CD1c-positive myeloid dendritic cell (primary cell): Measurements from ENCODE around the gene NTM.

Source experiments
- DNase-seq: peaks from one replicate; pipeline ENCODE4 v3.0.0-alpha.2; 2016; ENCODE audit errors: extremely low spot score

NTM gene

DNA sequence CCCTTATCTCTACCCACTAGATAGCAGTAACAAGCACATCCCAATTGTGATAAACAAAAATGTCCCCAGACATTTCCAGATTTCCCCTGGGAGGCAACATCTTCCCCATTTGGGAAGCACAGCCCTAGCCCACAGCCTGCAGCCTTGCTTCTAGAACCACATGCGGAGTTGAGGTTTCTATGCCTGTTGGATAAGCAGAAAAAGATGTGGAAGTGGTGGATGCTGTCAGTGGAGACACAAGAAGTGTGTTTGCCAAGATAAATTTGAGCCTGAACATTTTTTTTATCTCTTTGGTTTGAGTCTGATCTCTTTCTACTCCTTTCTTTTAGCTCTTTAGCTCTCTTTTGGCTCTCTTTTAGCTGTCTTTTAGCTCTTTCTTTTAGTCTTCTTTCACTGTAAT lies 884.5 kb downstream of the NTM start:
- no peak for DNase-seq

DNA sequence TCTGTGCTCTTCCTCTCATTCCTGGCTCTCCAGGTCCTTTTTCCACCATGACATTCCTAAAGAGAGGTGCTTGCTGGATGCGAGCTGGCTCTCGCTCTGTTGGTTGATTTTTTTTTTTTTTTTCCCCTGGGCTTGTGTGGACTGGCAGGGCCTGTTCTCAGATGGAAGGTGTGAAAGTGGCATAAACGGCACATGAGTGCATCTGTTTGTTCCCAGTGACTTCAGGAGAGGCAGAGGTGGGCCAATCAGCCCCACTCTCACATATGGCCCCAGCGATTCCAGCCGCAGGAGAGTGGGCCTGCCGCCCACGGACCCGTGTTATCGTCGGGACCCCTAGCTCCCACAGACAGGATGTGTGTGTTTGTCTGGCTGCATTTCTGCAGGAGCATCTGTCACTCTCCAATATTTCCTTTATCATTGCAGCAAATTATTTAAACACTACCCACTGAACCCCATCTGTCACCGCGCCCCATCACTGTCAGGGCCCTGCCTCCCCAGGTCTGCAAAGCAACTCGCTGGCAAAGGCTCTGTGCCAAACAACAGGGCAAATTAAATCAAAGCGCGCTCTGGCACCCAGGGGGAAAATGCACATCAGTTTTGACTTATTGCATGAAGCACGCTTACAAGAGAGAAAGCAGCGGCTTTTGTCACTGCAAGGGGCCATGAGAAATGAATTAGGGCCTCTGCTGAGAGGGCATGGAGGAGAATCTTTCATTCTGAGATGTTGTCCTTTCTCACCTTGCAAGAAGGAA lies 886.3 kb downstream of the NTM start:
- DNase-seq, result no peak

DNA sequence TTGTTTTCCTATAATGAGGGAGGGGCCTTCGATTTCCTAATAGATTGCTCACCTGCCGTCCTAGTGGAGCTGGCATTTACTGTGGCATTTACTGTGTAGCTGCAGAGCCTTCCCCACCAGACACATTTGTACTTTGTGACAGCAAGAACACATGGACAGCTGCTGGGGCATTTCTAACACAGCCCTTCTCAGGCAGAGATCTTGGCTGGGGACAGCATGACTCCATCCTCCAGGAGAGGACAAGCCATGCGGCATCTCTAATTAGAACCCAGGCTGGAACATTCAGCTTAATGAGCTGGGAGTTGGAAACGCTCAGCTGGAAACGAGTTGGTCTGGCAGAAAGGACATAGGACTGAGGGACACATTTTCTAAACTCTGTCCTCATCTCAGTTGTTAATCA lies 887.5 kb downstream of the NTM start:
- DNase-seq, result no peak

DNA sequence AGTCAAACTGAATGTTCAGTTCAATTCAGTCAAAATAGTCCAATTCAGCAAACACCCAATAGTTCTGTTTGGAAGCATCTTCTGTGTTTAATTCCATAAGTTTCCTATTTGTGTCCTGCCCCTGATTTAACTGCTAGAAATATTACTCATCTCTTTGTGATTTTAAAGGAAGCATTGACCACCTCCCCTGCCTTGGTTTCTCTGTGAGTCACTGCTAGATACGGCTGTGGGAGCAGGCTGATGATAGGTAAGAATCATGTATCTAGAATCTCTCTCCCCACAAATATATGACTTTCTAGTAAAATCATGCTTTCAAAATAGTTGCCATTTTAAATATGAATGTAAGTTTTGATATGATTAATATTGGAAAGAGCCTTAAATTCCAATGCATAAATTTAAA lies 888.5 kb downstream of the NTM start:
- DNase-seq, result no peak

DNA sequence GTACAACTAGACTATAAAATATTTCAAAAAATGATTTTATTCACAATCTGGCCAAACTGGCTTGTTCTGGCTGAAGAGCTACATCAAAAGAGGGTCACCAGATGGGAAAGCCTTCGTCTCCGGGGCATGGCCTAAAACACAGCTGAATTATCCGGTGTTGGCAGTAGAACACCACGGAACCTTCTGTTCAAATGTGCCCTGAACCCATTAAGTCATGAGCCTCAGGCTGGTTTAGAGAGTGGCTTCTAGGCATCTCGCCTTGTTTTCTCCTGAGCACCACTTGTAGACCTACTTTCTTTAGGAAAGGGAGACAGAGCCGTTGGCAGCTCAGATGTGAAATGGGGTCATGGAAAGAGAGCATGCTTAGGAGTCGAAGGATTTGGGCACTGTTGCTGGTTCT lies 890.2 kb downstream of the NTM start:
- no peak for DNase-seq

DNA sequence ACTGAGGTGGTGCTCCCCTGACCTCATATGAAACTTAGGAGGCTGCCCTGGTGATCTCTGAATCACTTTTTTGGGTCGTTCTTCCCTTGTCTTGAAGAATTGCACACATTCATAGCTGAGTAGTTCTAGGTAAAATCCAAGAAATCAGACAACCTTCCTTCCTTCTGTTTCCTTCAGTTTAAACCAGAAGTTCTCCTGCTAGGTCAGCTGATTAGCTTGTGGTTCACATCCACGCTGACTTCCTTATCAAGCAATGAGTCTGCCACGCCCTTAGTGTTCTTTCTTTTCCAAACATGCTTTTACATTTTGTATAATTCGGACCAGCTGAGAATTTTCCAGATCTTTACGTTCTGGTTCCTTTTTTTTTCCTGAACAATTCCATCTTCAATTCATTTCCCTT lies 892.8 kb downstream of the NTM start:
- no peak for DNase-seq

DNA sequence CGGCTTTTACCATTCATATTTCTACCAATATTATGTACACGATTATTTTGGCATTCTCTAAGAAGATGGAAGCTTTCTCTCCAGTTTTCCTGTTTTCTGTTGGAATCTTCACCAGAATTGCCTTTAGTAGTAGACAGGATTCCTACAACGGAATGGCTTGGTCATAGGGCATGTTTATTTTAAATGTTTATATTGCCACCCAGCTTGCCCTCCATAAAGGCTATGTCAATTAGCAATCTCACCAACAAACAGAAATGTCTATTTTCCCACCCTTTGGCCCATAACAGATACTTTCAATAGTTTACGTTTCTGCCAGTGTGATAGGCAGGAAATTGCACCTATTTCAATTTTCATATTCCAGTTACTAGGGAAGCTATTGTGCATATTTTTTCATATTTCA lies 893.5 kb downstream of the NTM start:
- DNase-seq, result no peak

DNA sequence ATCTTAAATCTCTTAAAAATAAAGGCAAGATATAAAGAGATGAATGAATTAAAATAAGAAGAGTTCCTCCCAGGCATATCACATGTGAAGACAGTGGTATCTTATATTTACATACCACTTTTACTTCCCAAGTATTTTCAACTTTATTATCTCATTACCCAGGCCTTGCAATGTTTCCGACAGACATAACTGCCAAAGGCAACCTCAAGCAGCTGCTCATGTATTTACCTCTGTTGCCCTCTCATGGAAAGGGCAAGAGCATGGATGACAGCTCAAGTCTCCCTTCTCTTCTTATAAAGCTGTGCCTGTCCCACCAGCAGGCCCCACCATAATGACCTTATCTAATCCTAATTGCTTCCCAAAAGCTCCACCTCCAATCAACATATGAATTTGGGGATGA lies 894.2 kb downstream of the NTM start:
- DNase-seq, result no peak

DNA sequence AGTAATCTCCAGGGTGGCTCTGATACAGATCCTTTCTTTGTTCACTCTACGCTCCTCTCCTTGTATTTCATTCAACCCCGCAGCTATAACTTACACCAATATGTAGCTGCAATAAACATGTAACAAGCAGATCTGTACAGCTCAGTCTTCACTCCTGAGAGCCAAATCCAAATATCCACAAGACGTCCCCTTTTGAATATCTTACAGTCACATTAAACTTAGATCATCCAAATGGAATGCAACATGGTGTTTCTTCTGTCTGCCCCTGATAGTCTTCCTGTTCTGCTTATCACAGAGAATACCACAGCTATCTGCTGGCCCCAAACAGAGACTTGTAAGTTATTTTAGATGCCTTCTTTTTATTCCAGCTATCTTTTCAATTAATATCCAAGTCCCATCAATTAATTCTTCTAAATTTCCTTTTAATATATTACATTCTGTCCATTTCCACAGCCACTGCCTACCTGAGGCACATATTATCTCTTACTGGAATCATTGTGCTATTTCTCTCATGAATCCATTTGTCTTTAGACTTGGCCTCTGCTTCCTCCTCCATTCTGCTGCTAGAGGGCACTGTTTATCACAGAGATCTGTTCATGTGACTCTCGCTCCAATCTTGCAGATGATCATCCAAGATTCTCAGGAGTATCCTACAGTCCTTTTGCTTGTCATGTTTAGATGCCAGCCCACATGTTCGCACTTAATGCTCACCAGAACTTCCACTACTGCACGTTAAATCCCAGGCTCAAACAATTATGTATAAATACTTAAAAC lies 908.6 kb downstream of the NTM start:
- DNase-seq, result no peak

DNA sequence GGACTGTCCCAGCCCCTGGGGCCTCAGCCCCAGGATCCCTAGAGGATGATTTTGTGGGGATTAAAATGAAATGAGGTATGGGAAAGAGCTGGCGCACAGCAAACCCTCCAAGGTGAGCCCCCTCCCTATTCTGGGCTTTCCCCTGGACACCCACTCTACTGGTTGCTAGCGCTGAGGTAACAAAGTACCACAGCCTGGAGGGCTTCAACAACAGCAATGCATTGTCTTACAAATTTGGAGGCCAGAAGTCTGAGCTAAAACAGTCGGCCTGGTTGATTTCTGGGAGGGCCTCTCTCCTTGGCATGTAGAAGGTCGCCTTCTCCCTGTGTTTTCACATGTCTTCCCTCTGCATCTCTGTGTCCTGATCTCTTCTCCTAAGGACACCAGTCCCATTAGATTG lies 913.6 kb downstream of the NTM start:
- DNase-seq, result no peak

DNA sequence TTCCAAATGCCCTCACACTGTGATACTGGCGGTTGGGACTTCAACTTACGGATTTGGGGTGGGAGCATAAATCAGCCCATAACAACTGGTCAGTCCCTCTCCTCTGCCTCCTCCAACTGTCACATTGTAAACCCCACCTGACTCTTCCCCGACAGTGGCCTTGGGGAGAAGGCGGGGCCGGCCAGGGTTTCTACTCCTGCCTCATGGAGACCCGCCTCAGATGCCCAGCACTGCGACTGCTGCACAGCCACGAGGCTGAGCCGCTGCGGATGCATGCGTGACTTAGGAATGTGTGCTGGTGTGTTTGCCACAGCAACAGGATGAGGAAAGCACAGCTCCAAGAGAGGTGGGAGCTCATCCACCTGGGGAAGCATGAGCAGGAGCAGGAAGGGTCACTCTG lies 914.2 kb downstream of the NTM start:
- DNase-seq, result no peak

DNA sequence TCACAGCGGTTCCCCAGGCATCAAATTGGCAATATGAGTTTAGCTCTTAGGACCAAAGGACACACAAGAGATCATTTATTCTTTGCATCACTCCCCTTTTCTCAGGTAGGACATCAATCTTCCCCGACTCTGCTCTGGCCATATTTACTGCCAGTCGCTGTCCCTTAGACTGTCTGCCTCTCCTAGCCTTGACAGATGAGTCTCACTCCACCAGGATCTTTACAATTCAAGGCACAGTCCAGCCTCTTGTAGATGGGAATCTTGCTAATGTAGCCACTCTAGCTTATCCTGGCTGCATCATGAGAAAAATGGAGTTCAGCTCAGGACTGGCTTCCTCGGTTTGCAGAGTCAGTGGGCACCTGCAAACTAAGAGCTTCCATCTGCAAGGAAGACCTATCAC lies 915.2 kb downstream of the NTM start:
- DNase-seq, result no peak

DNA sequence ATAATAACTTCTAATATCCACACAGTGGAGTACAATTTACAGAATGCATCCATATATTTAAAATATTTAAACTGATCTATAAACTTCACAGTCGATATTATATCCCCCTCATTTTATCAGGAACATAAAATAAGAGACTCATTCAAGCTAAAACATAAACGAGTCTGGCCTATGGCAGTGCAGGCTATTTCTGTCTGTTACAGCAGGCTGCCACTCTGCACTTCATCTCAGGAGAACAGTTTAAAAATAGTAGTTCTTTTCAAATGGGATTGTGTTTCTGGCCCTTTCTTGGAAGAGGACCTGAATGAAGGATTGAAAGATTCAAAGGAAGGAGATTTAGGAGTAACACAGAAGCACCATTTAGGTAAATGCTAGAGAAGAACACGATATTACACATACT lies 915.7 kb downstream of the NTM start:
- no peak for DNase-seq

DNA sequence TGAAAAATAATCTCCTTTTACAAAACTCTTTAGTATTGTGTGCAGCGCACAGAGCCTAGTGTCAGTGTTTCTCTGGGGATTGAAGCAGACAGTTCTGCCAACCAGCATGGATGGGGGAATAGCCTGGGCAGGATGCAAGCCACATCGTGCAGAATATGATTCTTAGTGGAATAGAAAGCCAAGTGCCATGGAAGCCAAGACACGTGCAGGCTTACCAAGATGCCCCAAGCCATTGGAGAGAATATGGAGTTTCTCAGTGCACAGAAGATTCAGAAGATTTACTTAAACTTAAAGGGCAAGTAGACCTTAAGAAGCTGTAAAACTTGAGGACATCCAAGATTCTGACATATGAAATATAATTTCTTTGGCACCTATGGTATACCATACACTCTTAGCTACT lies 917.6 kb downstream of the NTM start:
- no peak for DNase-seq

DNA sequence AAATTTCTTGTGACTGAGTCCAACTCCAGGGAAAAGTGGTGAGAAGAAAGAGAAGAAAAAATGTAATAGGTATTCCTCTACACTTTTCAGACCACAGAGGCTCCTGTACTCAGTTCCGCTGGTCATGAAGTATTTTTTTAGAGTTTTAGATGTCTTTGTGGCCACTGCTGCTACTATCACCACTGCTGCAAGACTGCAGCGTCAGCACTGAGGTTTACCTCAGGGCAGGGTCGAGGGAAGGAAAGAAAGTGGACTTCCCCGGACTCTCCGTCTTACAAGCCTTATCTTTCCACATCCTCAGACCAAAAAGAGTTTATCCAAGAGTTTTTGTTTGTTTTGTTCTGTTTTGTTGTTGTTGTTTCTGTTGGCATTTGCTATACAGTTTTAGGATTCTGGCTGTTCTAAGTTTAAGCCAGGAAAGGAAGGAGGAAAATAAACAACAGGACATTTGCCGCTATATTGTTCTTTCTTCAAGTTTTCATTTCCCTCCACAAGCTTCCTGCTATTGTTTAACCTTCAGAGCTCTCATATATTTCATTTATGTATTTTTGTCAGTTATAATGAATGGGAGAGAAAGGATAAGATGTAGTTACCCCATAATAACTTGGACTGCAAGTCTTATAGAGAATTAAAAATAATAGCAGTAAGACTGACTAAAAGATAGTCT lies 919.3 kb downstream of the NTM start:
- DNase-seq, result no peak

DNA sequence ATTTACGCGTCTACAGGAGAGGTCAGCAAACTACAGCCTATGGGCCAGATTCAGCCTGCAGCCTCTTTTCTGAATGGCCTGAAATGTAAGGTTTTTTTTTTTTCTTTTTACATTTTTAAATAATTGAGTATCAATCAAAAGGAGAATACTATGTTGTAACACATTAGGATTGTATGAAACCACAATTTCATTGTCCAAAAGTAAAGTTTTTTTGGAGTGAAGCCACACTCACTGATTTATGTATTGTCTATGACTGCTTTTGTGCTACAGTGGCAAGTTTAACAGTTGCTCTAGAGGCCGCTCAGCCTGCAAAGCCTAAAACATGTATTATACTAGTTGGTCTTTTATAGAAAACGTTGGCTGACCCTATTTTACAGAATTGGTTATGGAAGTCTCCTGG lies 923.2 kb downstream of the NTM start:
- DNase-seq, result no peak

DNA sequence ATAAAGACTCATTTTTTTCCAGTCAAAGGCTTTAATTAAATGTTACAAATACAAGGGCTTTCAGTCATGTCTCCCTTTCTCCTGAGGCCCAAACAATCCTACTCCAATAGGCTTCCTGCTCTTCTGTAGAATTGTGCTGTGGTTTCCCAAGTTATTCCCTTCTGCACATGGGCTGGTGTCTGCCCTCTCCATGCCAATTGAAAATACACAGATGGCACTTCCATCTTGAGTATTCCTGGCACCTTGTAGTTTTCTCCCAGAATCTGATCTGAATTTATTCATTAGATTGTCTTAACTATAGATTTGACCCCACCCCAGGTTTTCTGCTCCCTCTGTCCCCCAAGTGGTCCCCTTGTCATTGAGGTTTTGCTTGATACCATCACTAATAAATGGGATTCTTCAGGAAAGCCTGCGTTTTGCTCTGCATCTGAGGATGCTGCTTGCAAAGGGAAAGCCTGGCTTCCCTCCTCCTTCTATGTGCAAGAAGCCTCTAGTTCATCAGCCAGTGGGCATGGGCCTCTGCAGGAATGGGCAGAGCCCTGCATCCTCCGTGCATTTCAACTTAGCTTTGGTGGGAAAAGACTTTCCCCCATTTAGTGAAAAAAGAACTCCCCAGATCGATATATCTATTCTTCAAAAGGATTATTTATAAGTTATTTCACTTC lies 926.7 kb downstream of the NTM start:
- no peak for DNase-seq

DNA sequence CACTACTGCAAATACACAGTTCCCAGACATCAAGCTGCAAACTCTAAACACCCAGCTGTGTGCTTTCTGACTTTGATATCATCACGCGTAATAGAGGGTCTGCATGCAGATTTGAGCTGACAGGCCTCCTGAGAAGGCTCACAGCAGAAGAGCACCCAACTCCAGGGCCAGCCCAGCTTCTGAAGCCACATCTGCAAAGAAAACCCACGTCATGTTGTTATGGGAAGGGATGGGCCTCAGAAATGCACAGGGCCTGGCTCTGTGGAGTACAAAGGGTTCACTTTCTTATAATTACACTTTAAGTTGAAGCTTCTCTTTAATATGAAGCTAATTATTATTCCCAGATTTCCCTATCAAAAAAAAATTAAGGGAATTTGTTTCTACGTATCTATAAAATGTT lies 927.9 kb downstream of the NTM start:
- no peak for DNase-seq

DNA sequence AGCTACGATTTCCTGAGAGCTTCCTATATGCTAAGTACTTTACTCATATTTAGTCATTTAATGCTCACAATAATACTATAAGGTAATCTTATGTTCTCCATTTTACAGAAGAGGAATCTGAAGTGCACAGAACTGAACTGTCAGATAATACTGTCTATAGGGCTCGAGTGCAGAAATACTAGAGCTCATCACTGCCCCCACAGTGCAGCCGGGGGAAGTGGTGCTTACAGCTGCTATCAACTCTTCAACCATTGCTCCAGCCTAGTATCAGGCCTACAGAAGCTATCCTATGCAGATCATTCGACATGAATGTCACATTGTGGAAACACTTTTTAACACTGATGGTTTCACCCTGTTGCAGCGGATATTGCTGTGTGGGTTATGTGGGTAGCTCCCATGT lies 929.9 kb downstream of the NTM start:
- DNase-seq, result no peak

DNA sequence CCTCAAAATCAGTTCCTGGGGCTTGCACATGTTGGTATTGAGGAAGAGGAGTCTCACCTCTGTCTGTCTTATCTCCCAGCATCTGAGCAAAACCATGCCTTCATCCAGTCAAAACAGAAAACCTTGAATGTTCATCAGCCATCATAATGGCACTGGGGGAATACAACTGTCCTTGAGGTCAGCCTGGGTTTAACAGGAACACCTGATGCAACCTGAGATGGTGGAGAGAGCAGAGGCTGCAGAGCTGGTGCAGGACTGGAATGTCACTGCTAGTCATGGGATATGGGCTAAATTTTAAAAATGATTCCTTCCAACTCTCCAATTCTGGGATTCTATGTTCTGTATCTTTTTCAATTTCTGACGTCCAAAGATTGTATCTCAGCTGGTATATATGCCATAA lies 931.0 kb downstream of the NTM start:
- DNase-seq, result no peak

DNA sequence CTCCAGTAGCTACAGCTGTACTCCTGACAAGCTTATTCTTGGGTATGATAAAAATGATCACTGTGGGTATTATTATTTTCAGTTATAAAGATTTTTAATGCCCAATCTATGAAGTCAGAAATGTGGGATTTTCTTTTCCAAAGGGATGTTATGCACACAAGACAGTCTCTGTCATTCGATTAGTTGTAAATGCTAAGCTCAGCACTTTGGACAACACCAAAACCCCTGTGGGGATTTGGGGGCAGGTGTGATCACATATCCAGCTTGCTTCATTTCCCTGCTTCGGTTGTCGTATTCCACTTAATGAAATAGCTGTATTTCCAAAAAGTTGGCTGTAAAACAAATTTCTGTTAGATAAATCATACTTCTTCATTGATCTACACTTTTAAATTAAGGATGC lies 931.5 kb downstream of the NTM start:
- no peak for DNase-seq

DNA sequence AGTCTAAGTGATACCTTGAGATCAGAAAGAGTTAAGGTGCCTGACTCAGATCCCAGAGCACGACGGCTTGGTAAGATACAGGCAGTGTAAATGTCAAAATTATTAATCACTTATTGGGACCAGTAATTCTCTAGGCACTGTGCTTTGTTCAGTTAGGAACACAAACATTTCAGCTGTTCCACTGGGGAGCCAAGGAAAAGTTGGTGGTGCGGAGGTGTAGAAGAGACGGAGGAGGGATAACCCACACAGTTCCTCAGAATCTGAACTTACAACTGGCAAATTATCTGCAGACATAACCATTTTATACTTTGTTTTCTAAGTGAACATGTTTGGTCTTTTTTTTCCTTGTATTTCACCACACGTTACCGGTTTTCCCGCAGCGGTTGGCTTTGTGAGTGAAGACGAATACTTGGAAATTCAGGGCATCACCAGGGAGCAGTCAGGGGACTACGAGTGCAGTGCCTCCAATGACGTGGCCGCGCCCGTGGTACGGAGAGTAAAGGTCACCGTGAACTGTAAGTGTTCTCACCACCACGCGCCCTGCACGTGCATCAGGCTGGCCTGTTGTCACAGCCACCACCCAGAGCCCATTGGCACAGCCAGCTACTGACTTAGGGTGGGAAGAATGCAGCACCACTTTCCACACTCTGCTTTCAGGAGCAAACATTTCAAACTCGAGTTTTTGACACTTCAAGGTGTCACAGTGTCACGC lies 937.0 kb downstream of the NTM start:
- DNase-seq, result no peak
